ENCODE data around the gene RELL1.
"Not testable (repeated sequence)": the region's sequence is repeated elsewhere in the genome, so short reads cannot be mapped to it uniquely, and the experiment has no call there.

Gene RELL1

DNA sequence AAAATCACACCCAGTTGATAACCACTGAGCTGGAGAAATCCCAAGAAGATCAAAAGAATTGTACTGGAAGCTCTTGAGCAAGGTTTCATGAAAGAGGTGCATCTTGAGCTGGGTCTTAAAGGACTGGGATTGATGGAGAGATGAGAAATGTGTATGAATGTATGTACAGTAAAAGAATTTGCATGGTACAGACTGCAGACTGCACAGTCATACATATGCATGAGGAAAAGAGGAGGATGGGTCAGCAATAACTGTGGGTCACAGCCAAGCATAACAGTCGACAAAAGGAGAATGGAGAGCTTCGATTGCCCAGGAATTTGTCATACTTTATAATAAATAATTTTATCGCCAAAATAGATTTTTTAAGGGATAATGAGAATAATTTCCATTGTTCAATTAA, 4.8 kb upstream of the RELL1 start:
- DNase-seq, result no peak

DNA sequence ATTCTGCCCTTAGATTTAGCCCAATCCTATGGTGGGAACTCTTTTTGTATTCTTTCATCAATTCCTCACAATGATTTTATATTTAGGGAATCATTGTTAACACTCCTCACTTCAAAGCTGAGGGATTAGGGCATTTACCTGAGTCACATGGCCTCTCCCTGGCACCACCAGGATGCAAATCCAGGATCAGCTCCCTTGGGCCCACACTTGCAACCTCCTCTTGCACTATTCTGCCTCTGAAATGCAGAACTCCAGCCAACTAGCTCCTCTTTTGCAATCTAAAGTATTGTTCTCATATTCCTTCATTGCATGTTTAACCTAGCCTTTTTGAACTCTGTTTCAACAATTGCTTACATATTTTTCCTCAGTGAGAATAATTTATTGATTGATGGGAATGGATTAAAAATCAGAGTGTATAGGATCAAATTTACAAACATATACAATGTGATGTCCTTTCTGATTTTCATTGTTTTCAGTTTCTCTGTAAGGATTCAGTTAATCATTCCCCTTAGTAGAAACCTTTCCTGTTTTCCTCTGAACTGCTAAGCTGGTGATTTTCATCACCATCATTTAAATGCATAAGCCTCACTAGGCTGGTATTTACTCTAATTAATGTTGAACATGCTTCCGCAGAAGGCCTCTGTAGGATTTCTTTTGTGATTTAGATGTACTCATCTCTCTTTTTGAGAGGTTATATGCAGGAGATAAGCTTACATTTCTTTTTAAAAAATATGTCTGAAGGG, 3.3 kb upstream of the RELL1 start:
- DNase-seq, result no peak

DNA sequence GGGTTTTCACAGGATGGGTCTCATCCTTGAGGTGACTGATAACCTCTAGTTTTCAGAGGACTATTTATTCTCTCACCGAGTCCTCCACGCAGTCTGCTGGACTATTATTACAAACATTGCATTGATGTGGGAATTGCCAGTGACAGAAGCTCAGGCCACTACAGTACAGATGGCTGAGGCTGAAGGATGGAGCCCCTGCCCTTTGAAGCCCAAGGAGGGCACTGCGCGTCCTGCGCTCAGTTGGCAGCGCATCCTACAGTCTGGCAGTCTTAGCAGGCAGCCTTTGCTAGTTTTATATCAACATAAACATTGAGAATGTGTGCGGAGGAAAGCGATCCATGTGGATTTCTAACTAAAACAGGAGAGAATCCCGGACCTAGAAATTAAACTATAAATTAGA, 1.5 kb upstream of the RELL1 start:
- no peak for DNase-seq

DNA sequence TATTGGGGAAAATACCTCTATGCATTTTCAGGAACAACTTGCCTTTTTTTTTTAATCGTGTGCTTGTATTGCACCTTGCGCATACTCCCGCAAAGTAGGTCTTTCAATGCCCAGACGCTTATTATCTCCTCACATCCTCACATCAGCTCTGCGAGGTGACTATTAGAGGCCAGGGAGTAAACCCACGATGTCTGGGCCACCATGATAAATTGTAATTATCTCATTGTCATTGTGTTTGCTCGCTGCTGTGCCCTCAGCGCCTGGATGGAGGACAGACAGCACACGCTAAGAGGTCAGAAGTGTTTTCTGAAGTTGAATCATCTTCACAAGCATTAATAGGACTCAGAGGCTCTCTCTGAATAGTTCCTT, 1.0 kb upstream of the RELL1 start:
- no peak for DNase-seq

DNA sequence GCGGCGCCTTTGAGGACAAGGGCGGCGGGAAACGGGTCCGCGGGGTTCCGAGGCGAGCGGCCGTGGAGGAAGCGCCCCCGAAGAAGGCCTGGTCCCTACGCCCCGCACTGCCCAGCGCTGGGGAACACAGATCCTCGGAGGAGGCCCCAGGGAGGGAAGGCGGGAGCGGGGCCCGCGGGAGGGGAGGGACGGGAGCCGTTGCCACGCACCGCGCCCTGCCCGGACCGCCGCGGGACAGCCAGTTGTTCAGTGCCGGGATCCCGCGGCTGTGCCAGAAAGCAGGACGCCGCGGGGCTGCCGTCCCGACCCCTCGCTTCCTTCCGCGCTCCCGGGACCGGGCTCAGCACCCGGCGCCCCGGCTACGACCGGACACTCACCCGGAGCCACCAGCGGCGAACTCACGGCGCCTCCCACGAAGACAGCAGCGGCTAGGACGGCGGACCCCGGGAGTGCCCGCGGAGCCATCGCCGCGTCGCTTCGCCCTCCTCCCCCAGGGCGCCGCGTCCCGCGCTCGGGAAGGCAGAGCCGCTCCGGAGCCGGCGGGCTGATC, 278 bp downstream of the RELL1 start:
- DNase-seq, result no peak

DNA sequence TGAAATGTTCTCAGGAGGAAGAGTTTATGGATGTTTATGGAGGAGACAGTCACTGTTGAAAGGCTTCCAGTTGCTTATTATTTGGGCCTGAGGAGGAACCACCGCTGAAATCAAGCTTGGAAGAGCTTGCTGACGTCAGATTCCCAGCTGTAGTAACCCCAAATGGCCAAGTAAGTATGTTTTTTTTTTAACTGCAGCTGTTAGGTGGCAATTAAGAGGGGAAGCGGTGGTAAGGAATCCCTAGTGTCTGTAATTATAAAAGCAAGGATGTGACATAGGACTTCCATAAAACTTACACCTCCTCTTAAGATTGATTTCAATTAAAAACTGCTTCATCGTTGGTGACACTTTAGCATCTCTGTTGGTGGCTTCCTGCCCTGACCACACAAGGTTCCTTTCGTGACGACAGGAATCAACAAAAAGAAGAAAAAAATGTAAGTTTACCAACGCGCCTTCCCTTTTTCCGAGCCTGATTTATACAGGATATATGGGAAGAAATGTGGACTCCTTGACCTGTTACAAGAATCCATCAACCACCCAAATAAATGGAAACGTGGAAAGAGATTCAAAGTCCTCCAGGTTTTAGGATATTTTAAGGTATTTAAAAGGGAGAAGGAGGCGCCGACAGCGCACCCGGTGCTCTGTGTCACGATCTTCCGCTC, 884 bp downstream of the RELL1 start:
- DNase-seq, result no peak

DNA sequence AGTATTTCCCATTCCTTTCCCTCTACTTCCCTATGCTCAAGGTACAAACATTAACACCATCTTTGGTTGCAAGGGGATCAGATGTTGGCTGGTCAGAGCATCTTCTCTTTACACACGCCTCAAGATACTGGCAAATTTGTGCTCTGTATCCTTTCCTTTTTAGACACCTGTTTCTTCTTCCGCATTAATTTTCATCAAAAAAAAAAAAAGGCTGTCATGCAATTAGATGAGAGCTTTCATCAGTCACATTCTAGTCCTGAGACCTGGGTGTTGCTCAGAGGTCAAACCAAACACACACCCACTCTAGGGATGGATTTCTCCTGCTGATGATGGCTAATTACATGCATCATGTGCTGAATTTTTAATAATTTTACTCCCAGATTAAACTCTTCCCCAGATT, 2.0 kb downstream of the RELL1 start:
- no peak for DNase-seq

DNA sequence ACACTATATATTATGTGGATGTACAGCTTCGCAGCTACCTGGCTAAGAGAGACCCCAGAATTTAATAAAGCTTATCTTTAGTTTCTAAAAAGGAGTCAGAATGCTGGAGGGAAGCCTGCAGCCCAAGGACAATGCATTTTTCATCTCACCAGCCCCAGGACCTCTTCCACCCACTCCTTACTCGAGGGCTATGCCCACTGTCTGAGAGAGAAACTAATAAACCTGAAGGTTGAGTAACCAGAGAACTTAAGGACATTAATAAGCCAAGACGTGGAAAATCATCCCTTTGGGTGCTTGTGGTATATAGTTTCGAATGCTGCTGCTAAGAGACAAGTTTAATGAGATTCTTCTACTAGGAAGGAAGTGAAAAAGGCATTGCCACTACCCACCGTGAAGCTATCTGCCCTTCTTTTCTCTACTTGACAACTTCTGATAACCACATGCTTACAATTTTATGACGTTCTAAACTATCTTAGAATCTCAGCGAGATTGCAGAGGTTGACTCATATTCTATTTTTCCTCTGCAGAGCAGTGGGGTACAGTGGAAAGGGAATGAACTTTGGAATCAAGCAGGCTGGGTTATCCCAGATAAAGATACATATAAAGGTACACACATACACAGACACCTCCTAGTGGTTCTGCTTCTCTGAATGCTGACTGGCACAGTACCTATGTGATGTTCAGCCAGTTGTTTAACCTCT, 3.3 kb downstream of the RELL1 start:
- no peak for DNase-seq

DNA sequence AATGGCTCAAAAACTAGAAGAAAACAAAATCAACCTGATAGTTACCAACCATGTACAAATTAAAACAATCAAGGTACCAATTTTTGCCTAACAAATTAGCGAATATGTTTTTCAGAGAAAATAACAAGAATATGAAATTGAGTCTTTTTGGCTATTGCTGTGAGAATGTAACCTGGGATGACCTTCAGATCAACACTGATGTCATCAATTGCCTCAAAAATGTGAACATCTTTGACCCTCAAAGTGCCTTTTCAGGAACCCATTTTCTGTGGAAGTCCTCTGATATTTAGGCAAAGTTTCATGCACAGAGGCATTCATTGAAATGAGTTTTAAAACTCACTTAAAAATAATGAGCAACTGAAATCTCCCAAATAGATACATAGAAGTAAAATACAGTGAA, 6.1 kb downstream of the RELL1 start:
- DNase-seq, result no peak

DNA sequence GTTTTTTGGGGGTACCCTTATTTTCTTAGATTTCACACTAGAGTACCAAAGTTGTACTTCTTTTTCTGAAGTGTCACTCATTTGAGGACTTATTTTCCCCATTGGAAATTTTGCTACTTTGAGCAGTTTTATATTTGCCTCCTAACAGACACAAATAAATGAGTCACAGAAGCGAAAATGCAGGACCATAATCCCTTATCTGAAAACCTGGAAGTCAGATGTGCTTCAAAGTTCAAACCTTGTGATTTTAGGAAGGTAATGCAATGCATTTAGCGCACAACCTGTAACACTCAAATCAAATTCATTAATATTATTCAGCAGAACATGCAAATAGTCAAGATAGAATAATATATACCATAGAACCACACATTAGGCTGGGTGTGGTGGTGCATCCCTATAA, 6.9 kb downstream of the RELL1 start:
- DNase-seq, result no peak

DNA sequence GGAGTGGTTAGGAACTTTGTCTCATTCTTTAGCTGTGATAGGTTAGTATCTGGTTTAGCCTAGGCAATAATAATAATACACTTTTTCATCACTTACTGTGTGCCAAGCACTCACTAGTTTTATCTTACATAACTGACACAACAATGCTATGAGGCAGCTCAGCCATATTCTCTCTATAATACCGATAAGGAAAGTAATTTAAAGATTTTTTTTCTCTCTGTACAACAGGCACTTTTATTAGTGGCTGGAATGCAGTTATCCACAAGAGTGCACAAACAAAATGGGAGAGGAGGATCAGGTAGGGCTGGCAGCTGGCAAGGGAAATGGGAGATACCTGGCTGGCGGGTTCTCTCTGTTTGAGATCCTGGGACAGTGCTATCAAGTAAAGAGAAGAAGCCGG, 7.6 kb downstream of the RELL1 start:
- no peak for DNase-seq

DNA sequence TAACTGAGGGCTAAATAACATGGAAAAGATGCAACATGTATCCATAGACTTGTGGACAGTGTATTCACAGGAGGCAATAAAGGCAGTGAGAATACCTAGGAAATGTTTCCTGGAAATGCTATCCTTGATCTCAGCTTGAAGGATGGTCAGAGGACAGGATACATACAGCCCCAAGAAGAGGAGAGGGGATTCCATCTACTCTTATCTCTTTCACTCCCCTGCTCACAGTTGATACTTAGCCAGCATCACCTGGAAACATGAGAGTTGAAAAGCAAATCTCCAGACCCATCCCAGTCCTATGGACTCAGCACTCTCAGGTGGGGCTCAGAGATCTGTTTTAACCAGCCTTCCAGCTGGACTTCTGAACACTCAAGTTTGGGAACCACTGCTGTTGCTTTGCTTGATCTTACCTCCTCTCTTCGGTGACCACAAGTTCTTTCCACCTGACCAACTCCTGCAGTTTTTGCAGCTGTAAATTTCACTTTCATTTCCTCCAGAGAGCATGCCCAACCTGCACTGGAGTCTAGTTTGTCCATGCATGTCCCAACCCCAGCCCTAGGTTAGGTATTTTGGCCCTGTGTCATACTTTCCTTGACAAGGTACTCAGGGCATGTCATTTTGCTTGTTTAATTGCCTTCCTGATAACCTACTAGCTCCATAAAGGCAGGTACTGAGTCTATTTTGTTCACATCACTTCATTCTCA, 10.4 kb downstream of the RELL1 start:
- no peak for DNase-seq

DNA sequence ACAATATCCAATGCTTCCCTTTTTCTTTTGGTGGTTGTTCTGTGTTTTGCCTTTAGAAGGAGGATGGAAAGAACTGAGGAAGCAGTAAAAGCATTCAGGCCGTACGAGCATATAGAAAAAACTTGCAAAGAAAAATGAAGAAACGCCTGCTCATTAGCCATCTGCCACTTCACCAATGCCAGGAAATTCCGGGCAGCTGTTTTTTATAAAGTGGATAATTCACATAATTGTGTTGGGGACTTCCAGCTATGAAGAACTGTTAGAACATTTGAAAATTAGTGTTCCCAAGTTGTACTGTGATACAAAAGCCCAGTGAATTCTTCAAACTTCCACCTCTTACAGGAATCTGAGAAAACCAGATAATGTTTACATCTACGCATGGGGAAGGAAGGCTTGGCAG, 11.7 kb downstream of the RELL1 start:
- no peak for DNase-seq

DNA sequence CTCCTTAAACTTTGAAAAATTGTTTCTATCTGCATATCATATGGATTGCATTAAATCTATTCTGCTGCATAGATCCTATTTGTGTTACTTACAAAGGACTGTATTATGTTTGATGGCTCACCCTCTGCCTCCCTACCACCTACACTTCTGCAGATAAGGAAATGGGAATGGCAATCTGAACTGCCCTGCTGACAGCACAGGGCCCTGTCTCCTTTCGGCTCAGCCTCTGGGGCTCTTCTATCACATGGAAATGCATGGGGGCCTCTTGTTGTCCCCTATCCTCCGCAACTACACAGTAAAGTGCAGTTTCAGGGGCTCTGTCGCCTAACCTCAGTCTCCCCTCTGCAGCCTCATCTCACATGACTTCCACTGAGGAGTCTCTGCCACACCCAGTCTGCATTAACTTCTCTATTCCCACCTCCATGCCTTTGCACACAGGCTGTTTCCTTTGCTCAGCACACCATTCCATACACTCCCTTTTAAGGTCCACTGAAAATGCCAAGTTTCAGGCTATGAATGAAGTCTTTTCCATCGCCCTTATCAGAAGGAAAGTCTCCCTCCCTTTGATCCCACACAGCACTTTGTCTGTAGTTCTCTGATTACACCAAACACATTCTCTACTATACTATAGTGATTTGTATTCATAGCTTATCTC, 12.5 kb downstream of the RELL1 start:
- DNase-seq, result no peak

DNA sequence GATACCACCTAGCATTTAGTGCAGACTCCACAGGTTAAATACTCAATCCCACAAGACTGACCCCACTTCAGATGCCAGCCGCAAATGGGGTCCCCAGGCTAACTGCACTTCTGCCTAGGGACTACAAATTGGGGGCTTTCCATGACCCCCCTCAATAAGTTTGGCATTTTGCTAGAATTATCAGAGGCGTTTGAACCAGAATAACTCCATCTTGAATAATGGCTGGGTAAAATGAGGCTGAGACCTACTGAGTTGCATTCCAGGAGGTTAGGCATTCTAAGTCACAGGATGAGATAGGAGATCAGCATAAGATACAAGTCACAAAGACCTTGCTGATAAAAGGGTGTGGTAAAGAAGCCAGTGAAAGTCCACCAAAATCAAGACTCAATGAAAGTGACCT, 15.1 kb downstream of the RELL1 start:
- DNase-seq, result no peak

DNA sequence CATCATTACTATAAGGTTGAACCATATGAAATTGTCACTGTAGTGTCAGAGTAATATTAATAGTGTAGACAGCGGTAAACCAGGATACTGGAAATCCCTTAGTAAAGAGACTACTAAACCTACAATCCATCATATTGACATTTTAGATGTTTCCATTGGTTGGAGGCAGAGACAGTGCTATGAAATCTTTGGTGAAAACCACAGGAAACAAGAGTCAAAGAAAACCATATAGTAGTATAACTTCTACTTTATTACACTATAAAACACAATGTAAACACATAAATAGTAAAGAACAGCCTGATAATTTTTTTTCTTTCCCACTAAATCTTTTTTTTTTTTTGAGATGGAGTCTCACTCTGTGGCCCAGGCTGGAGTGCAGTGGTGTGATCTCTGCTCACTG, 15.9 kb downstream of the RELL1 start:
- DNase-seq, result no peak

DNA sequence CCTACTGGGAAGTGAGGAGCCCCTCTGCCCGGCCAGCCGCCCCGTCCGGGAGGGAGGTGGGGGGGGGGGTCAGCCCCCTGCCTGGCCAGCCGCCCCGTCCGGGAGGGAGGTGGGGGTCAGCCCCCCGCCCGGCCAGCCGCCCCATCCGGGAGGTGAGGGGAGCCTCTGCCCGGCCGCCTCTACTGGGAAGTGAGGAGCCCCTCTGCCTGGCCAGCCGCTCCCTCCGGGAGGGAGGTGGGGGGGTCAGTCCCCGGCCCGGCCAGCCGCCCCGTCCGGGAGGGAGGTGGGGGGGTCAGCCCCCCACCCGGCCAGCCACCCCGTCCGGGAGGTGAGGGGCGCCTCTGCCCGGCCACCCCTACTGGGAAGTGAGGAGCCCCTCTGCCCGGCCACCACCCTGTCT, 17.1 kb downstream of the RELL1 start:
- not testable (repeated sequence) for DNase-seq

DNA sequence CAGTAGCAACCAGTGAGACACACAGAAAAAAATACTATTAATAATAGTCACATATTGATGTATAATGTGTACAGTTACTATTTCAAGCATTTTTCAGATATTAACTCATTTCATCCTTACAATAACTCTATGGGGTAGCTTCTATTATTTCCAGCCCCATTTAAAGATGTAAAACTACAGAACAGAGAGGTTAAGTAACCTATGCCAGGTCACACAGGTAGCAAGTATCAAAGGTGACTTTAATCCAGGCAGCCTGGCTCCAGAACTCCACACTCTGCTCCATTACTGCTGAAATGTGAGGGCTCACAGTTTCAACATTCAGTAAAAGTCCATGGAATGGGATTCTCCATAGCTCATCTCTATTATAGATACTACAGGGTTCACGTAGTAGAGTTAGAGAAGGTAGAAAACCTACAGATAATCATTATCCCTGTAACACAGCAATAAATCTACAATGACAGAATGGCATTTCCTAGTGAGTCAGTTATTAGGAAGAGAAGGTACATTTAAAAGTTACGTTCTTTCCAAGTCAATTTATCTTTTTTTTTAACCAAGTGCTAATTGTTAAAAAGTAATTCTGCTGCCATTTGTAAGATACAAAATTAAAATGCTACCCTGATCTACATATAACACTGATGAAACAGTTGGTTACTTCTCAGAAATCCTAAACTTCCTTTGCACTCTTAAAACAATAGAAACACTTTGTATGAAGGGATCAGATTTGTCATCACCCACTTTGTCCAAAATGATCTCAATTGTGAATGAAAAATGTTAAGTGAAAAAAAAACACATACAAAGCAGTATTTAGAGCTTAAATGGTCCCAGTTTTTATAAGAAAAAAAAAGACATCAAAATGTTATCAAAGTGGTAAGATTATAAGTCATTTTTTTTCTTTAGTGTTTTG, 18.7 kb downstream of the RELL1 start:
- no peak for DNase-seq

DNA sequence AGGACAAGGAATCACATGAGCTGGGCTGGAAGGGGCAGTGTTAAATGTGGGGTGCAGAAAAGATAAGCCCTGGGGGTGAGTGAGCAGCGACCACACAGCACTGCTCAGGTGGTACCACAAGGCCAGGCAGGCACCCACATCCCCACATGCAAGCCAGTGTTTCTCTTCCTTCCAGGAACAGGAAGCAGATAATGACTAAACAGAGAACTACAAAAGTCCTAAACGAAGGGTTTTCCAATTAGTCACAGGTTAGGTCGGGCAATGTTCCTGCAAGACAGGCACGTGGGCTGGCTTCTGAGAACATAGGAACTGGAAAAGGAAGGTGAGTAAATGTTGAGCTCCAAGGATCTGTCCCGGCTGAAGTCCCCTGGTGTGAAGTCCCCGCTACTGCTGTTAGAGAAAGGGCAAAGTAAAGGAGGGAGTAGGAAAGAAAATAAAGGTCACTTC, 19.5 kb downstream of the RELL1 start:
- no peak for DNase-seq

DNA sequence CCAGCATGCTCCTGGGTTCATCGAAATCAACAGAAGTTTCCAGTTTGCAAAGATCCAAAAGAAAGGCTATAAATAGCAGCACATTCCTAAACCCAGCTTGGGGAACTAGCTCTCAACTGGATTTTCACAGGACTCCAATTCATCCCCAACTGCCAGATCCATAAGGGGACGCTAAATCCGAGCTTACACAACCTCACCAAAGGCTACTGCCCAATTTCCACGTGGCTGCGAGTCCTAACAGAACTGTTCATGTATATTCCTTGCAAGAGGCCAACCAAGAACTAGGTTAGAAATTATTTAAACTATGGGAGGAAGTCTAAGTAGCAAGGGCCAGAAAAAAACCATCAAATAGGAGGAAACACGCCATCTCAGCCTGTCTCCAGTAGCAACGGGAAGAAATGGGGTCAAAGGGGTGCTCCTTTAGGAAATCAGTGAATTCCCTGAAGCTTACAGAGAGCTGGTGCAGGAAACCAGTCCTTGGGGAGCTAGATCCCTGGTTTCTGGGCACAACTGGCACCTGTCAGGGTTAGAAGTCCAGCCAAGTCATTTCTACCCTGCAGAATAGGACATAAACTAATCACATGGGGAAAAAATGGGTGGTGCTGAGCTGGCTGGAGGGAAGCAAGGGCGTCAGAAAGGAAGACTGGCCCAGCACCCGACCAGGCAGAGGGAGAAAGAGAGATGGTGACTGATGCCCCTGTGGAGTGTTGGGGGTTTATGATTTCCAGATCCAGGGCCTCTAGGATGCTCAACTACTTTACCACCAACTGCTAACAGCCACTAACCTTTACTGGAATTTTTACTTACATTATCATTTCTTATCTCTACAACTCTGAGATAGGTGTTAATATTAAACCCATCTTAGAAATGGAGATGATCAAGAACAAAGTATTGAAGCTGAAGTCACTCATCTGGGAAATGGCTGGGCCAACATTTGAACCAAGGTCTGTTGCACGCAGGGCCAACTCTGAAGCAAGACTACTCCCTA, 20.5 kb downstream of the RELL1 start:
- no peak for DNase-seq

All from SIG-M5 (cell line).